HepG2 (cell line): ENCODE results near the gene WARS2.

Experiments used
- MYNN ChIP-seq: sonication (generic); formaldehyde crosslinking; IDR thresholded peaks from 2 replicates; pipeline ENCODE4 v1.4.0; 2020; ENCODE audit warnings: mild to moderate bottlenecking, low read depth, missing genetic modification reagents
- POLR2A ChIP-seq, 2 experiments: IDR thresholded peaks; 2 replicates each; pipeline ENCODE4 v1.6.1; 2011; ENCODE audit warnings: low read depth in 2 of 2, low read length in 2 of 2, mild to moderate bottlenecking in 1 of 2, moderate library complexity in 1 of 2; ENCODE audit not compliant: insufficient read depth in 1 of 2
- SMARCC2 ChIP-seq: fragments of 450-650 bp; IDR thresholded peaks from 2 replicates; pipeline ENCODE4 v1.6.1; 2017; ENCODE audit warnings: antibody characterized with exemption, mild to moderate bottlenecking
- TF ChIP-seq, protein P1 (sequence below): sonication (generic); formaldehyde crosslinking; IDR thresholded peaks from 2 replicates; pipeline ENCODE4 v1.4.0; 2020; ENCODE audit warnings: missing genetic modification reagents, borderline replicate concordance

DNA sequence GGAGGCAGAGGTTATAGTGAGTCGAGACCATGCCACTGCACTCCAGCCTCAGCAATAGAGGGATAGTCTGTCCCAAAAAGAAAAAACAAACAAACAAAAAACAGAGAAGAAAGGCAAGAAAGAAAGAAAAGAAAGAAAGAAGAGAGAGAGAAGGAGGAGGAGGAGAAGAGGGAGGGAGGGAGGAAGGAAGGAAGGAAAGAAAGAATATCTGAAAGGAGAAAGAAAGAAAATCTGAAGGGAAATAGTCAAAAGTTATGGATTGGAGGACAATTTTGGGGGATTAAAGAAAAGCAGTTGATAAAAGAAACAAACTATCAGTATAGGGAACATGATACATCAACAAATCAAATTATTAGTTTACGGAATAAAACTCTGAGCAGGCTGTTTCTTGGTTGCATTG lies 84.9 kb downstream of the WARS2 start:
- no peak for TF ChIP-seq SMARCC2
- TF ChIP-seq, protein P1, sequence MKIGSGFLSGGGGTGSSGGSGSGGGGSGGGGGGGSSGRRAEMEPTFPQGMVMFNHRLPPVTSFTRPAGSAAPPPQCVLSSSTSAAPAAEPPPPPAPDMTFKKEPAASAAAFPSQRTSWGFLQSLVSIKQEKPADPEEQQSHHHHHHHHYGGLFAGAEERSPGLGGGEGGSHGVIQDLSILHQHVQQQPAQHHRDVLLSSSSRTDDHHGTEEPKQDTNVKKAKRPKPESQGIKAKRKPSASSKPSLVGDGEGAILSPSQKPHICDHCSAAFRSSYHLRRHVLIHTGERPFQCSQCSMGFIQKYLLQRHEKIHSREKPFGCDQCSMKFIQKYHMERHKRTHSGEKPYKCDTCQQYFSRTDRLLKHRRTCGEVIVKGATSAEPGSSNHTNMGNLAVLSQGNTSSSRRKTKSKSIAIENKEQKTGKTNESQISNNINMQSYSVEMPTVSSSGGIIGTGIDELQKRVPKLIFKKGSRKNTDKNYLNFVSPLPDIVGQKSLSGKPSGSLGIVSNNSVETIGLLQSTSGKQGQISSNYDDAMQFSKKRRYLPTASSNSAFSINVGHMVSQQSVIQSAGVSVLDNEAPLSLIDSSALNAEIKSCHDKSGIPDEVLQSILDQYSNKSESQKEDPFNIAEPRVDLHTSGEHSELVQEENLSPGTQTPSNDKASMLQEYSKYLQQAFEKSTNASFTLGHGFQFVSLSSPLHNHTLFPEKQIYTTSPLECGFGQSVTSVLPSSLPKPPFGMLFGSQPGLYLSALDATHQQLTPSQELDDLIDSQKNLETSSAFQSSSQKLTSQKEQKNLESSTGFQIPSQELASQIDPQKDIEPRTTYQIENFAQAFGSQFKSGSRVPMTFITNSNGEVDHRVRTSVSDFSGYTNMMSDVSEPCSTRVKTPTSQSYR = no peak
- no peak for TF ChIP-seq POLR2A (IDR thresholded peaks at IDR 0.05; ENCODE audit: insufficient read depth in 1 of 2, low read depth in 2 of 2, low read length in 2 of 2)
- no peak for TF ChIP-seq MYNN (CRISPR knock-in tag)
